H1 (cell line): Measurements from ENCODE around the gene TMTC2. TPM values are rescaled to one million over a fixed set of nuclear protein-coding genes. Genes with fewer than 3 reads are reported as not detected.
A peak's percentile ranks its signal among the peaks of the same experiment; 100 is the strongest.

Experiments used
- CTCF ChIA-PET: fragments of 300-600 bp; sonication (Branson Sonifier 250); formaldehyde crosslinking; loops from one replicate; lab custom pipeline; 2021; ENCODE audit not compliant: partially characterized antibody; lab: Charles Lee
- POLR2A ChIA-PET: fragments of 300-600 bp; sonication (Branson Sonifier 250); formaldehyde crosslinking; loops from one replicate; lab custom pipeline; 2021; ENCODE audit warnings: inconsistent platforms; ENCODE audit not compliant: partially characterized antibody; lab: Charles Lee
- DNase-seq, 2 experiments: peaks; one replicate each; pipeline versions ENCODE4 v3.0.0 to v3.0.0-alpha.2; 2010 to 2022; ENCODE audit warnings: low spot score in 2 of 2, low read depth in 1 of 2, mixed read lengths in 1 of 2
- FAIRE-seq: peaks from 2 replicates; lab custom pipeline; 2011; peaks lifted over from hg19 to GRCh38; lab: Jason Lieb, UNC
- H2AFZ ChIP-seq: 2 replicates; pipeline ENCODE4 v1.8.1; 2012; ENCODE audit warnings: low read length, inconsistent platforms
- H2AK5ac ChIP-seq: 2 replicates; pipeline ENCODE4 v1.6.1; 2013; ENCODE audit warnings: low read depth, low read length
- H2BK120ac ChIP-seq: replicated peaks from 2 replicates; pipeline ENCODE3; 2013; ENCODE audit warnings: low read depth, low read length, inconsistent platforms
- H2BK12ac ChIP-seq: 2 replicates; pipeline ENCODE4 v1.6.1; 2013; ENCODE audit warnings: low read depth, low read length
- H2BK15ac ChIP-seq: 2 replicates; pipeline ENCODE4 v1.6.1; 2013; ENCODE audit warnings: low read length
- H2BK20ac ChIP-seq: 2 replicates; pipeline ENCODE4 v1.6.1; 2013; ENCODE audit warnings: low read length
- H2BK5ac ChIP-seq: 2 replicates; pipeline ENCODE4 v1.6.1; 2013; ENCODE audit warnings: low read depth, low read length
- H3K14ac ChIP-seq: 2 replicates; pipeline ENCODE4 v1.6.1; 2013; ENCODE audit warnings: inconsistent platforms; ENCODE audit not compliant: insufficient read length
- H3K18ac ChIP-seq: 2 replicates; pipeline ENCODE4 v1.6.1; 2013; ENCODE audit warnings: low read length; ENCODE audit errors: extremely low read depth
- H3K23ac ChIP-seq: 2 replicates; pipeline ENCODE4 v1.6.1; 2013; ENCODE audit warnings: inconsistent platforms; ENCODE audit not compliant: insufficient read length
- H3K23me2 ChIP-seq: 2 replicates; pipeline ENCODE4 v1.6.1; 2013; ENCODE audit warnings: low read depth, low read length
- H3K27ac ChIP-seq: 2 replicates; pipeline ENCODE4 v1.6.1; 2011; ENCODE audit warnings: low read depth, low read length, inconsistent platforms
- H3K27me3 ChIP-seq, 4 experiments: replicated peaks in 1 of 4; 1 replicate in 1 of 4; 2 replicates in 3 of 4; pipeline versions ENCODE4 v1.6.1 to v1.8.1; 2011 to 2013; ENCODE audit warnings: low read length in 3 of 4, mild to moderate bottlenecking in 3 of 4, inconsistent platforms in 2 of 4, mixed read lengths in 2 of 4, moderate library complexity in 1 of 4; ENCODE audit not compliant: control insufficient read depth in 3 of 4, insufficient read depth in 3 of 4; ENCODE audit errors: extremely low read depth in 1 of 4
- H3K36me3 ChIP-seq, 4 experiments: 2 replicates each; pipeline versions ENCODE4 v1.6.1 to v1.8.1; 2011 to 2013; ENCODE audit warnings: mild to moderate bottlenecking in 4 of 4, low read length in 3 of 4, moderate library complexity in 2 of 4, control low read depth in 1 of 4, inconsistent platforms in 1 of 4; ENCODE audit not compliant: insufficient read depth in 4 of 4, control insufficient read depth in 2 of 4
- H3K4ac ChIP-seq: replicated peaks from 2 replicates; pipeline ENCODE3; 2013; ENCODE audit warnings: low read length, low read depth, mixed read lengths, inconsistent platforms; ENCODE audit not compliant: insufficient read length
- H3K4me1 ChIP-seq, 4 experiments: replicated peaks in 1 of 4; 1 replicate in 1 of 4; 2 replicates in 3 of 4; pipeline versions ENCODE4 v1.6.1 to v1.8.1; 2011 to 2013; ENCODE audit warnings: low read length in 3 of 4, inconsistent platforms in 2 of 4, mixed read lengths in 1 of 4; ENCODE audit not compliant: insufficient read depth in 4 of 4, control insufficient read depth in 3 of 4
- H3K4me2 ChIP-seq, 2 experiments: 2 replicates each; pipeline versions ENCODE4 v1.6.1 to v1.8.1; 2011 to 2013; ENCODE audit warnings: low read depth in 2 of 2, low read length in 2 of 2, control low read depth in 1 of 2, inconsistent platforms in 1 of 2, mild to moderate bottlenecking in 1 of 2; ENCODE audit not compliant: insufficient read depth in 1 of 2
- H3K4me3 ChIP-seq, 4 experiments: fragments of 200-600, 300-600 bp in 1 of 4; sonication (generic), shearing (Covaris generic), sonication (Bioruptor Twin) in 1 of 4; 2 replicates each; pipeline versions ENCODE4 v1.5.1 to v1.8.1; 2011 to 2016; ENCODE audit warnings: low read length in 4 of 4, low read depth in 3 of 4, control low read depth in 2 of 4, inconsistent platforms in 2 of 4, mild to moderate bottlenecking in 2 of 4, mixed read lengths in 1 of 4, moderate library complexity in 1 of 4; ENCODE audit not compliant: insufficient read depth in 2 of 4; ENCODE audit errors: extremely low read depth in 1 of 4
- H3K56ac ChIP-seq: replicated peaks from 2 replicates; pipeline ENCODE3; 2013; ENCODE audit warnings: low read depth, mild to moderate bottlenecking, mixed read lengths, low read length, inconsistent platforms; ENCODE audit not compliant: insufficient read length
- H3K79me1 ChIP-seq: 2 replicates; pipeline ENCODE4 v1.6.1; 2013; ENCODE audit warnings: low read depth, low read length, control low read depth
- H3K79me2 ChIP-seq, 2 experiments: 2 replicates each; pipeline versions ENCODE4 v1.6.1 to v1.8.1; 2012 to 2013; ENCODE audit warnings: low read length in 2 of 2, mild to moderate bottlenecking in 2 of 2, inconsistent platforms in 1 of 2; ENCODE audit not compliant: insufficient read depth in 2 of 2, control insufficient read depth in 1 of 2
- H3K9ac ChIP-seq, 4 experiments: replicated peaks in 1 of 4; 1 replicate in 1 of 4; 2 replicates in 3 of 4; pipeline versions ENCODE4 v1.6.1 to v1.8.1; 2011 to 2013; ENCODE audit warnings: low read depth in 3 of 4, low read length in 3 of 4, control low read depth in 2 of 4, mild to moderate bottlenecking in 2 of 4, moderate library complexity in 2 of 4, inconsistent platforms in 1 of 4; ENCODE audit errors: extremely low read depth in 1 of 4
- H3K9me3 ChIP-seq, 2 experiments: 2 replicates each; pipeline versions ENCODE4 v1.6.1 to v1.8.1; 2012 to 2013; ENCODE audit warnings: mild to moderate bottlenecking in 2 of 2, moderate library complexity in 2 of 2, control low read depth in 1 of 2, inconsistent platforms in 1 of 2, low read depth in 1 of 2, low read length in 1 of 2, mixed read lengths in 1 of 2; ENCODE audit not compliant: insufficient read depth in 2 of 2
- H4K20me1 ChIP-seq, 2 experiments: replicated peaks in 1 of 2; 2 replicates each; pipeline versions ENCODE3 to v1.8.1; 2011 to 2013; ENCODE audit warnings: inconsistent platforms in 2 of 2, low read length in 2 of 2, mild to moderate bottlenecking in 1 of 2; ENCODE audit not compliant: insufficient read depth in 2 of 2, control insufficient read depth in 1 of 2
- H4K5ac ChIP-seq: 2 replicates; pipeline ENCODE4 v1.6.1; 2013; ENCODE audit warnings: low read length, low read depth, mixed read lengths, inconsistent platforms; ENCODE audit not compliant: insufficient read length
- H4K8ac ChIP-seq: 2 replicates; pipeline ENCODE4 v1.8.0; 2013; ENCODE audit warnings: mild to moderate bottlenecking, moderate library complexity, low read length, inconsistent platforms; ENCODE audit not compliant: insufficient read depth; ENCODE audit errors: extremely low read depth
- H4K91ac ChIP-seq: replicated peaks from 2 replicates; pipeline ENCODE3; 2013; ENCODE audit warnings: low read length, mixed read lengths, inconsistent platforms; ENCODE audit not compliant: insufficient read length
- CHD2 ChIP-seq: IDR thresholded peaks from 2 replicates; pipeline ENCODE4 v1.6.1; 2012; ENCODE audit warnings: low read length, improper control_type of control experiment
- EGR1 ChIP-seq: IDR thresholded peaks from 2 replicates; pipeline ENCODE4 v1.6.1; 2011; ENCODE audit warnings: low read depth, low read length, borderline replicate concordance
- EZH2 ChIP-seq: fragments of 200-600 bp; sonication (generic); IDR thresholded peaks from 2 replicates; pipeline ENCODE4 v1.7.1; 2012; ENCODE audit warnings: low read depth, mild to moderate bottlenecking, moderate library complexity, low read length, inconsistent platforms; ENCODE audit not compliant: severe bottlenecking
- KDM1A ChIP-seq: fragments of 200-600, 300-600 bp; sonication (generic); IDR thresholded peaks from 2 replicates; pipeline ENCODE4 v1.7.1; 2016; ENCODE audit warnings: mild to moderate bottlenecking, low read length, borderline replicate concordance
- POLR2A ChIP-seq, 2 experiments: IDR thresholded peaks; 1 replicate in 1 of 2; 2 replicates in 1 of 2; pipeline ENCODE4 v1.6.1; 2011; ENCODE audit warnings: low read depth in 2 of 2, low read length in 2 of 2, mild to moderate bottlenecking in 2 of 2; ENCODE audit errors: control extremely low read depth in 1 of 2
- WGBS, 2 experiments: shearing (Covaris generic) in 1 of 2; methylation state at CpG; one replicate each; pipeline versions ENCODE4 v1.1.6 to v1.1.7; 2013 to 2015; ENCODE audit warnings: low lambda C conversion rate in 2 of 2, mixed read lengths in 2 of 2, inconsistent platforms in 1 of 2, low coverage in 1 of 2, missing lambda C conversion rate in 1 of 2; ENCODE audit not compliant: insufficient replicate concordance in 2 of 2, insufficient coverage in 1 of 2, insufficient read length in 1 of 2; ENCODE audit errors: extremely low coverage in 1 of 2, missing lambda C conversion rate in 1 of 2; 5-methylcytosine and 5-hydroxymethylcytosine counted together
- polyA plus RNA-seq, 7 experiments: library from polyadenylated mRNA; depleted of rRNA in 3 of 7; stranded (reverse) in 5 of 7; unstranded in 2 of 7; fragments of >200 nt in 5 of 7; fragments of 200-250 nt in 2 of 7; gene quantifications; 1 replicate in 5 of 7; 2 replicates in 1 of 7; 4 replicates in 1 of 7; pipeline versions ENCODE4 v1.2.1 to v1.2.3, GENCODE V29; 2011 to 2013; ENCODE audit warnings: missing spikeins in 2 of 7, mixed read lengths in 2 of 7
- total RNA-seq: library from RNA; stranded (reverse); fragmentation: NEBNext Ultra II Directional; extraction: Animal tissue kit (Norgen Biotek cat#: 25700); gene quantifications from 2 replicates; pipeline ENCODE4 v1.2.1, GENCODE V29; 2021
- TF ChIP-seq, protein P1 (sequence below): IDR thresholded peaks from 2 replicates; pipeline ENCODE4 v1.6.1; 2011; ENCODE audit warnings: low read depth, mild to moderate bottlenecking, low read length; ENCODE audit not compliant: insufficient read depth

The TMTC2 gene
- total and polyA plus RNA-seq, 2 of the 8 experiments (the other 6 are each of a cell fraction or from before 2014, with no cell fraction given) = 2.3 to 3.9 TPM

DNA sequence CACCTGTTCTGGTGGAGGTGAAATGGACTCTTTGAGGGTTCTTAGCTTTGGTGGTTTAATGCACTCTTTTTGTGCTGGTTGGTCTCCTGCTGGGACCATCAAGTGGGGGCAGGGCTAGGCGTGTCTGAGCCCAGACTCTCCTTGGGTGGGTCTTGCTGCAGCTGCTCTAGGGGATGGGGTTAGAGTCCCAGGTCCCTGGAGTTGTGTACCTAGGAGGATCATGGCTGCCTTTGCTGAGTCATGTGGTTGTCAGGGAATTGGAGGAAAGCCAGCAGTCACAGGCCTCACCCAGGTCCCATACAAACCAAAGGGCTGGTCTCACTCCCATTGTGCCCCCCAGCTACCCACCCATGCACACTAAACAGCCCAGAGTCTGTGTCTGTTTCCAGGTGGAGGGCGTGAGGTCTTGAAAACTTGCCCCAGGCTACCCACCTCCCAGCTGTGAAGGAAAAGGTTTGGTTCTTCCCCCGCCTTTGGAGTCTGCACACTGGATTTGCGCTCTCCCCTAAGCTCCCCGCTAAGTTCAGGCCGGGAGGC lies 387.7 kb downstream of the TMTC2 start:
- ChIA-PET POLR2A (no interaction called here), CTCF (interaction anchor here (1.0 to 1.2 kb wide), 3 partner anchors 9 to 29 kb away, joined by 3 read pairs; no protein-coding TSS in a partner anchor)
- no peak overlapping the region for H2BK15ac ChIP-seq
- no peak overlapping the region for H4K8ac ChIP-seq
- H3K27ac ChIP-seq = no peak overlapping the region
- peaks cover 2% of the 10 kb centered on the region; the same call in 1 of the 2 replicates for H3K79me1 ChIP-seq
- DNase-seq (no peak), FAIRE-seq (no peak)
- peaks cover 0 to 4% (median 0%) of the 10 kb centered on the region in 4 experiments; a peak in 2 of 7 replicates for H3K4me1 ChIP-seq
- H4K91ac ChIP-seq = no peak overlapping the region
- no peak overlapping the region for H2BK120ac ChIP-seq
- H2BK20ac ChIP-seq = no peak overlapping the region
- no peak overlapping the region for H4K5ac ChIP-seq
- no peak overlapping the region for H2AK5ac ChIP-seq
- no peak overlapping the region for H3K4ac ChIP-seq
- 90% methylated on average over 5 of the region's 6 CpGs; no CpG with 5 or more reads in 1 of the 2 experiments for WGBS, 2 experiments
- H2BK5ac ChIP-seq = no peak overlapping the region
- H3K23me2 ChIP-seq = no peaks in the 10 kb centered on the region
- no peak overlapping the region for H3K14ac ChIP-seq
- no peaks in the 10 kb centered on the region for H3K27me3 ChIP-seq
- H3K4me2 ChIP-seq = no peak overlapping the region
- no peaks in the 10 kb centered on the region for H3K36me3 ChIP-seq
- no peaks in the 10 kb centered on the region for H3K9me3 ChIP-seq
- no peak overlapping the region for H3K9ac ChIP-seq
- 0 out of 2 replicates have a peak overlapping the region, but pooled peaks have one; percentile 17 for H2BK12ac ChIP-seq
- H3K56ac ChIP-seq = no peak overlapping the region
- H3K23ac ChIP-seq = no peak overlapping the region
- no peak overlapping the region for H3K4me3 ChIP-seq
- H4K20me1 ChIP-seq = no peaks in the 10 kb centered on the region
- H3K79me2 ChIP-seq = no peaks in the 10 kb centered on the region
- no peak overlapping the region for H3K18ac ChIP-seq
- no peak overlapping the region for H2AFZ ChIP-seq
- no peak for TF ChIP-seq POLR2A (IDR thresholded peaks at IDR 0.05; ENCODE audit: control extremely low read depth in 1 of 2, low read depth in 2 of 2, low read length in 2 of 2)
- no peak for TF ChIP-seq EGR1
- TF ChIP-seq KDM1A = no peak
- TF ChIP-seq, protein P1, sequence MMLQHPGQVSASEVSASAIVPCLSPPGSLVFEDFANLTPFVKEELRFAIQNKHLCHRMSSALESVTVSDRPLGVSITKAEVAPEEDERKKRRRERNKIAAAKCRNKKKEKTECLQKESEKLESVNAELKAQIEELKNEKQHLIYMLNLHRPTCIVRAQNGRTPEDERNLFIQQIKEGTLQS = no peak
- TF ChIP-seq EZH2 = no peak
- no peak for TF ChIP-seq CHD2
